DOHH2 (cell line): Measurements from ENCODE around the gene PRR30.
"Not testable (repeated sequence)": the region's sequence is repeated elsewhere in the genome, so short reads cannot be mapped to it uniquely, and the experiment has no call there.

Source experiments
- H3F3A ChIP-seq: fragments of 200-600 bp; sonication (generic), shearing (Covaris generic); 2 replicates; pipeline ENCODE4 v1.6.0; 2016; ENCODE audit warnings: antibody characterized with exemption, mild to moderate bottlenecking; ENCODE audit not compliant: control insufficient read depth, insufficient read depth
- H3K27ac ChIP-seq: fragments of 200-600 bp; sonication (generic); 2 replicates; pipeline ENCODE4 v1.5.1; 2014; ENCODE audit warnings: low read depth, mild to moderate bottlenecking, low read length, moderate library complexity
- H3K27me3 ChIP-seq: fragments of 200-600 bp; sonication (generic); 2 replicates; pipeline ENCODE4 v1.6.1; 2014; ENCODE audit warnings: mild to moderate bottlenecking, low read length, mixed read lengths; ENCODE audit not compliant: control insufficient read depth
- H3K36me3 ChIP-seq: fragments of 200-600 bp; sonication (generic); 2 replicates; pipeline ENCODE4 v1.6.1; 2014; ENCODE audit warnings: mild to moderate bottlenecking, low read length, moderate library complexity, mixed read lengths; ENCODE audit not compliant: control insufficient read depth
- H3K4me1 ChIP-seq: fragments of 200-600 bp; sonication (generic); 2 replicates; pipeline ENCODE4 v1.6.1; 2014; ENCODE audit warnings: mild to moderate bottlenecking, low read length, mixed read lengths; ENCODE audit not compliant: control insufficient read depth
- H3K4me2 ChIP-seq: fragments of 200-600 bp; sonication (generic); 2 replicates; pipeline ENCODE4 v1.6.0; 2014; ENCODE audit warnings: mild to moderate bottlenecking, low read length, moderate library complexity
- H3K4me3 ChIP-seq: fragments of 200-600 bp; sonication (generic); 2 replicates; pipeline ENCODE4 v1.5.1; 2014; ENCODE audit warnings: mild to moderate bottlenecking, low read length, mixed read lengths
- H3K79me2 ChIP-seq: fragments of 200-600 bp; sonication (generic); 2 replicates; pipeline ENCODE4 v1.6.1; 2014; ENCODE audit warnings: mild to moderate bottlenecking, low read length, mixed read lengths; ENCODE audit not compliant: control insufficient read depth
- H3K9me2 ChIP-seq: fragments of 200-600 bp; sonication (generic); replicated peaks from 2 replicates; pipeline ENCODE4 v1.6.1; 2014; ENCODE audit warnings: mild to moderate bottlenecking, low read length, mixed read lengths; ENCODE audit not compliant: control insufficient read depth
- H3K9me3 ChIP-seq: fragments of 200-600 bp; sonication (generic); 2 replicates; pipeline ENCODE4 v1.6.1; 2014; ENCODE audit warnings: antibody characterized with exemption, low read length, mixed read lengths; ENCODE audit not compliant: control insufficient read depth, insufficient read depth
- H4K20me1 ChIP-seq: fragments of 200-600 bp; sonication (generic); 2 replicates; pipeline ENCODE4 v1.6.0; 2014; ENCODE audit warnings: low read depth, mild to moderate bottlenecking, antibody characterized with exemption, low read length, moderate library complexity; ENCODE audit not compliant: control insufficient read depth, insufficient read depth
- CTCF ChIP-seq: fragments of 200-600 bp; sonication (generic); IDR thresholded peaks from one replicate; pipeline ENCODE4 v1.5.1; 2014; ENCODE audit warnings: antibody characterized with exemption, mild to moderate bottlenecking, low read depth, low read length; ENCODE audit not compliant: poor library complexity, severe bottlenecking
- EZH2phosphoT487 ChIP-seq: fragments of 200-600 bp; sonication (generic); IDR thresholded peaks from 2 replicates; pipeline ENCODE4 v1.6.1; 2017; ENCODE audit warnings: borderline replicate concordance, mild to moderate bottlenecking, antibody characterized with exemption, low read length, moderate library complexity, mixed read lengths

The PRR30 gene

GRCh38 chr2:27115519-27115918 lies 23.7 kb downstream of the PRR30 start:
- H3K27ac ChIP-seq = no peak overlapping the region
- no peaks in the 10 kb centered on the region for H3K9me2 ChIP-seq
- H3K36me3 ChIP-seq = no peaks in the 10 kb centered on the region
- H3K4me2 ChIP-seq = no peak overlapping the region
- H3K27me3 ChIP-seq = peaks cover 6% of the 10 kb centered on the region; the same call in 1 of the 2 replicates
- H3K79me2 ChIP-seq = no peaks in the 10 kb centered on the region
- no peak overlapping the region for H3K4me3 ChIP-seq
- peaks cover 3% of the 10 kb centered on the region; the same call in 1 of the 2 replicates for H3K4me1 ChIP-seq
- H3F3A ChIP-seq = no peaks in the 10 kb centered on the region
- H4K20me1 ChIP-seq = no peaks in the 10 kb centered on the region
- no peak for TF ChIP-seq EZH2phosphoT487
- no peak for TF ChIP-seq CTCF
- H3K9me3 ChIP-seq = no peaks in the 10 kb centered on the region

GRCh38 chr2:27111392-27112078 lies 27.7 kb downstream of the PRR30 start:
- not testable (repeated sequence) for H3K27me3 ChIP-seq, H3F3A ChIP-seq, H3K36me3 ChIP-seq, H4K20me1 ChIP-seq, H3K79me2 ChIP-seq, H3K4me3 ChIP-seq, H3K9me3 ChIP-seq, H3K27ac ChIP-seq, H3K4me1 ChIP-seq, H3K4me2 ChIP-seq, H3K9me2 ChIP-seq

GRCh38 chr2:27110603-27111352 lies 28.4 kb downstream of the PRR30 start:
- not testable (repeated sequence) for H3K27ac ChIP-seq, H3K36me3 ChIP-seq, H3K4me3 ChIP-seq

GRCh38 chr2:27109083-27109482 lies 30.1 kb downstream of the PRR30 start:
- no peaks in the 10 kb centered on the region for H3K9me3 ChIP-seq
- no peak overlapping the region for H3K4me3 ChIP-seq
- H3K4me2 ChIP-seq = no peak overlapping the region
- no peak overlapping the region for H3K27ac ChIP-seq
- H3F3A ChIP-seq = no peaks in the 10 kb centered on the region
- TF ChIP-seq CTCF = no peak
- TF ChIP-seq EZH2phosphoT487 = no peak
- no peaks in the 10 kb centered on the region for H3K9me2 ChIP-seq
- H3K27me3 ChIP-seq = no peaks in the 10 kb centered on the region
- H3K36me3 ChIP-seq = no peaks in the 10 kb centered on the region
- H3K79me2 ChIP-seq = no peaks in the 10 kb centered on the region
- no peaks in the 10 kb centered on the region for H3K4me1 ChIP-seq
- no peaks in the 10 kb centered on the region for H4K20me1 ChIP-seq

More at GRCh38 chr2:27110603-27111352, 28.4 kb downstream of the PRR30 start:
- H3K27me3 ChIP-seq, H3K79me2 ChIP-seq, H3K4me2 ChIP-seq, H3K9me2 ChIP-seq, H3K4me1 ChIP-seq, H3K9me3 ChIP-seq, H4K20me1 ChIP-seq, H3F3A ChIP-seq: not testable (repeated sequence)
